ENCODE measurements around the gene GLDN. TPM values are rescaled to one million over a fixed set of nuclear protein-coding genes. Genes with fewer than 3 reads are reported as not detected.

GLDN gene
- total and polyA plus RNA-seq, 2 donors from 2014 or later = 0.71 to 4.0 TPM

- TF ChIP-seq, protein P1, sequence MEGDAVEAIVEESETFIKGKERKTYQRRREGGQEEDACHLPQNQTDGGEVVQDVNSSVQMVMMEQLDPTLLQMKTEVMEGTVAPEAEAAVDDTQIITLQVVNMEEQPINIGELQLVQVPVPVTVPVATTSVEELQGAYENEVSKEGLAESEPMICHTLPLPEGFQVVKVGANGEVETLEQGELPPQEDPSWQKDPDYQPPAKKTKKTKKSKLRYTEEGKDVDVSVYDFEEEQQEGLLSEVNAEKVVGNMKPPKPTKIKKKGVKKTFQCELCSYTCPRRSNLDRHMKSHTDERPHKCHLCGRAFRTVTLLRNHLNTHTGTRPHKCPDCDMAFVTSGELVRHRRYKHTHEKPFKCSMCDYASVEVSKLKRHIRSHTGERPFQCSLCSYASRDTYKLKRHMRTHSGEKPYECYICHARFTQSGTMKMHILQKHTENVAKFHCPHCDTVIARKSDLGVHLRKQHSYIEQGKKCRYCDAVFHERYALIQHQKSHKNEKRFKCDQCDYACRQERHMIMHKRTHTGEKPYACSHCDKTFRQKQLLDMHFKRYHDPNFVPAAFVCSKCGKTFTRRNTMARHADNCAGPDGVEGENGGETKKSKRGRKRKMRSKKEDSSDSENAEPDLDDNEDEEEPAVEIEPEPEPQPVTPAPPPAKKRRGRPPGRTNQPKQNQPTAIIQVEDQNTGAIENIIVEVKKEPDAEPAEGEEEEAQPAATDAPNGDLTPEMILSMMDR (IDR thresholded peaks at IDR 0.05; ENCODE audit: borderline replicate concordance, extremely low read depth, insufficient read depth) = no peak
- Histone ChIP-seq H3K36me3 (ENCODE audit: control insufficient read depth in 2 of 3, insufficient read depth in 3 of 3, low read length in 3 of 3) (no peaks in the 10 kb centered on the region), H3K9me3 (ENCODE audit: control insufficient read depth in 2 of 3, insufficient read depth in 1 of 3, low read length in 3 of 3) (no peaks in the 10 kb centered on the region), H3K4me3 (ENCODE audit: low read length in 3 of 3) (no peak overlapping the region), H3K27me3 (ENCODE audit: control insufficient read depth, insufficient read depth, low read length) (no peaks in the 10 kb centered on the region), H3K4me1 (ENCODE audit: control insufficient read depth in 2 of 3, insufficient read depth in 2 of 3, low read depth in 1 of 3, low read length in 3 of 3) (no peaks in the 10 kb centered on the region), H3K9ac (ENCODE audit: low read length in 3 of 3) (no peak overlapping the region), H3K27ac (ENCODE audit: low read depth in 2 of 2, low read length in 2 of 2) (no peak overlapping the region)
- intact Hi-C loops (cut with DNase I) = no loop called here
- DNase-seq = no peak
- no peak for FAIRE-seq
Measured at GRCh38 chr15:51334011-51334451, 7.4 kb upstream of the GLDN start.

GRCh38 chr15:51335087-51335486, 6.4 kb upstream of the GLDN start:
- H3K36me3 ChIP-seq (ENCODE audit: control insufficient read depth in 2 of 3, insufficient read depth in 3 of 3, low read length in 3 of 3) = no peaks in the 10 kb centered on the region
- intact Hi-C loops (cut with DNase I) = no loop called here
- no peak overlapping the region for H3K4me3 ChIP-seq (ENCODE audit: low read length in 3 of 3)
- H3K9me3 ChIP-seq (ENCODE audit: control insufficient read depth in 2 of 3, insufficient read depth in 1 of 3, low read length in 3 of 3) = no peaks in the 10 kb centered on the region
- FAIRE-seq (no peak), DNase-seq (no peak)
- H3K27ac ChIP-seq (ENCODE audit: low read depth in 2 of 2, low read length in 2 of 2) = no peak overlapping the region
- TF ChIP-seq, protein P1 (IDR thresholded peaks at IDR 0.05; ENCODE audit: borderline replicate concordance, extremely low read depth, insufficient read depth) = no peak
- H3K27me3 ChIP-seq (ENCODE audit: control insufficient read depth, insufficient read depth, low read length) = no peaks in the 10 kb centered on the region
- no peaks in the 10 kb centered on the region for H3K4me1 ChIP-seq (ENCODE audit: control insufficient read depth in 2 of 3, insufficient read depth in 2 of 3, low read depth in 1 of 3, low read length in 3 of 3)
- no peak overlapping the region for H3K9ac ChIP-seq (ENCODE audit: low read length in 3 of 3)

GRCh38 chr15:51335538-51336410, 5.7 kb upstream of the GLDN start:
- DNase-seq (no peak), FAIRE-seq (no peak)
- H3K9ac ChIP-seq (ENCODE audit: low read length in 3 of 3) = no peak overlapping the region
- H3K27me3 ChIP-seq (ENCODE audit: control insufficient read depth, insufficient read depth, low read length) = no peaks in the 10 kb centered on the region
- H3K36me3 ChIP-seq (ENCODE audit: control insufficient read depth in 2 of 3, insufficient read depth in 3 of 3, low read length in 3 of 3) = no peaks in the 10 kb centered on the region
- H3K4me1 ChIP-seq (ENCODE audit: control insufficient read depth in 2 of 3, insufficient read depth in 2 of 3, low read depth in 1 of 3, low read length in 3 of 3) = no peaks in the 10 kb centered on the region
- H3K27ac ChIP-seq (ENCODE audit: low read depth in 2 of 2, low read length in 2 of 2) = no peak overlapping the region
- intact Hi-C loops (cut with DNase I) = no loop called here
- no peaks in the 10 kb centered on the region for H3K9me3 ChIP-seq (ENCODE audit: control insufficient read depth in 2 of 3, insufficient read depth in 1 of 3, low read length in 3 of 3)
- no peak overlapping the region for H3K4me3 ChIP-seq (ENCODE audit: low read length in 3 of 3)
- TF ChIP-seq, protein P1 (IDR thresholded peaks at IDR 0.05; ENCODE audit: borderline replicate concordance, extremely low read depth, insufficient read depth) = no peak

All from kidney (tissue), 14 donors.